OCI-M2 (cell line): ENCODE results near the gene DHX16.
"Not testable (repeated sequence)": the region's sequence is repeated elsewhere in the genome, so short reads cannot be mapped to it uniquely, and the experiment has no call there.

Source experiments
- DNase-seq: peaks from one replicate; lab custom pipeline; 2025; ENCODE audit not compliant: unreplicated experiment; lab: John Stamatoyannopoulos, UW

The DHX16 gene

GRCh38 chr6:30679765-30680535 is 7.1 kb upstream of the DHX16 start:
- DNase-seq, result no peak

- DNase-seq, result no peak
Measured at GRCh38 chr6:30678964-30679726, 6.3 kb upstream of the DHX16 start.

GRCh38 chr6:30676660-30677285 is 4.0 kb upstream of the DHX16 start:
- no peak for DNase-seq

- no peak for DNase-seq
Measured at GRCh38 chr6:30670760-30671527, 1.9 kb downstream of the DHX16 start.

- DNase-seq, result not testable (repeated sequence)
Measured at GRCh38 chr6:30666300-30666699, 6.5 kb downstream of the DHX16 start.

- no peak for DNase-seq
Measured at GRCh38 chr6:30664994-30665767, 7.6 kb downstream of the DHX16 start.

- not testable (repeated sequence) for DNase-seq
Measured at GRCh38 chr6:30657922-30658321, 14.9 kb downstream of the DHX16 start.

GRCh38 chr6:30657454-30657853 is 15.4 kb downstream of the DHX16 start:
- DNase-seq, result no peak

GRCh38 chr6:30656513-30656912 is 16.3 kb downstream of the DHX16 start:
- no peak for DNase-seq

GRCh38 chr6:30655743-30656094 is 17.1 kb downstream of the DHX16 start:
- no peak for DNase-seq

GRCh38 chr6:30654798-30655742 is 17.7 kb downstream of the DHX16 start:
- no peak for DNase-seq

- no peak for DNase-seq
Measured at GRCh38 chr6:30651143-30651542, 21.7 kb downstream of the DHX16 start.

- peak; percentile 51 for DNase-seq
Measured at GRCh38 chr6:30647242-30648116, 25.3 kb downstream of the DHX16 start.

GRCh38 chr6:30646450-30647241 is 26.2 kb downstream of the DHX16 start, which contains the start of gene C6orf136:
Gene C6orf136 (plus strand): TSS chr6:30647133. CDS start chr6:30647232, 99 bp downstream.
- peak; percentile 59 for DNase-seq

- no peak for DNase-seq
Measured at GRCh38 chr6:30645989-30646388, 26.8 kb downstream of the DHX16 start.

GRCh38 chr6:30644769-30645168 is 28.0 kb downstream of the DHX16 start:
- no peak for DNase-seq

- DNase-seq, result no peak
Measured at GRCh38 chr6:30643656-30644055, 29.1 kb downstream of the DHX16 start.
